NCI-H526 treated with DMSO at 0.1 percent for 48 hours (cell line): ENCODE data around the gene SALL3.

ENCODE experiments used
- DNase-seq: peaks from one replicate; lab custom pipeline; 2025; lab: John Stamatoyannopoulos, UW

Gene SALL3

GRCh38 chr18:78965917-78966792 lies 13.5 kb upstream of the SALL3 start:
- no peak for DNase-seq

GRCh38 chr18:78966793-78967106 lies 12.9 kb upstream of the SALL3 start:
- DNase-seq: no peak

GRCh38 chr18:78967692-78968091 lies 11.9 kb upstream of the SALL3 start:
- no peak for DNase-seq

GRCh38 chr18:78969574-78970315 lies 9.9 kb upstream of the SALL3 start:
- DNase-seq: no peak

GRCh38 chr18:78970774-78971333 lies 8.8 kb upstream of the SALL3 start:
- no peak for DNase-seq

- DNase-seq: no peak
These were observed 7.9 kb upstream of the SALL3 start for GRCh38 chr18:78971511-78972245.

GRCh38 chr18:78972385-78972918 lies 7.2 kb upstream of the SALL3 start:
- no peak for DNase-seq

GRCh38 chr18:78972930-78973331 lies 6.7 kb upstream of the SALL3 start:
- no peak for DNase-seq

- DNase-seq: no peak
These were observed 6.1 kb upstream of the SALL3 start for GRCh38 chr18:78973357-78974083.

- no peak for DNase-seq
These were observed 5.4 kb upstream of the SALL3 start for GRCh38 chr18:78974115-78974761.

- no peak for DNase-seq
These were observed 4.3 kb upstream of the SALL3 start for GRCh38 chr18:78975292-78975691.

- no peak for DNase-seq
These were observed 3.8 kb upstream of the SALL3 start for GRCh38 chr18:78975699-78976335.

- no peak for DNase-seq
These were observed 2.6 kb upstream of the SALL3 start for GRCh38 chr18:78976765-78977636.

GRCh38 chr18:78977637-78978348 lies 1.8 kb upstream of the SALL3 start:
- DNase-seq: no peak

- no peak for DNase-seq
These were observed 1.1 kb upstream of the SALL3 start for GRCh38 chr18:78978349-78979055.

GRCh38 chr18:78979056-78979729 lies 425 bp upstream of the SALL3 start:
- no peak for DNase-seq

- no peak for DNase-seq
These were observed 707 bp downstream of the SALL3 start for GRCh38 chr18:78980279-78980771.
